ENCODE results near the gene STXBP3. TPM values are rescaled to one million over a fixed set of nuclear protein-coding genes. Genes with fewer than 3 reads are reported as not detected.

STXBP3 gene
- total and polyA plus RNA-seq, 3 donors from 2014 or later: 22.7 to 71.8 (median 59.6) TPM

DNA sequence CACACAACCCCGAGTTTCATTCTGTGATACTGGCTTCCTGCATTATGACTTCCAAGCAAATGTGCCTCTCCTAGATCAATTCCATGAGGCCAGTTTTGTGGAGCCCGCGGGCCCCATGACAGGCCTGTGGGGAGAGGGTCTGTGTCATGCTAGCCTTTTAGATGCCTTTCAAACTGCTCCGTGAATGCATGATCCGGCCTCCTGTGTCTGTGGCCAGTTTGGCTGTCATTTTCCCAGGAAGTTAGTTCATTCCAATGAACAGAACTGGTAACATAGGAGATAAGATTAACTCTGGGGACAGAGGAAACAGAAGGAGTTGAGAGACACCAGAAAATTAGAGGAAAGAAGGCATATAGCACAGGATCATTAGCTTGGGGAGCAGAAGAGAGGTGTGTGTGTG lies 30.5 kb upstream of the STXBP3 start:
- no peaks in the 10 kb centered on the region for H3K4me1 ChIP-seq
- no peaks in the 10 kb centered on the region for H3K27me3 ChIP-seq
- no peaks in the 10 kb centered on the region for H3K36me3 ChIP-seq (ENCODE audit: low read depth, missing control alignments)
- H3K9me3 ChIP-seq: no peaks in the 10 kb centered on the region
- TF ChIP-seq POLR2A (IDR thresholded peaks at IDR 0.05) (no peak), CTCF (IDR thresholded peaks at IDR 0.05) (no peak)
- no peak overlapping the region for H3K27ac ChIP-seq
- DNase-seq: no peak
- WGBS, 2 donors: 70 to 73% methylated on average over 5 of the region's 5 CpGs
- no peak overlapping the region for H3K4me3 ChIP-seq
- intact Hi-C loops (cut with DNase I; ENCODE audit: low total_unique reads): no loop called here

DNA sequence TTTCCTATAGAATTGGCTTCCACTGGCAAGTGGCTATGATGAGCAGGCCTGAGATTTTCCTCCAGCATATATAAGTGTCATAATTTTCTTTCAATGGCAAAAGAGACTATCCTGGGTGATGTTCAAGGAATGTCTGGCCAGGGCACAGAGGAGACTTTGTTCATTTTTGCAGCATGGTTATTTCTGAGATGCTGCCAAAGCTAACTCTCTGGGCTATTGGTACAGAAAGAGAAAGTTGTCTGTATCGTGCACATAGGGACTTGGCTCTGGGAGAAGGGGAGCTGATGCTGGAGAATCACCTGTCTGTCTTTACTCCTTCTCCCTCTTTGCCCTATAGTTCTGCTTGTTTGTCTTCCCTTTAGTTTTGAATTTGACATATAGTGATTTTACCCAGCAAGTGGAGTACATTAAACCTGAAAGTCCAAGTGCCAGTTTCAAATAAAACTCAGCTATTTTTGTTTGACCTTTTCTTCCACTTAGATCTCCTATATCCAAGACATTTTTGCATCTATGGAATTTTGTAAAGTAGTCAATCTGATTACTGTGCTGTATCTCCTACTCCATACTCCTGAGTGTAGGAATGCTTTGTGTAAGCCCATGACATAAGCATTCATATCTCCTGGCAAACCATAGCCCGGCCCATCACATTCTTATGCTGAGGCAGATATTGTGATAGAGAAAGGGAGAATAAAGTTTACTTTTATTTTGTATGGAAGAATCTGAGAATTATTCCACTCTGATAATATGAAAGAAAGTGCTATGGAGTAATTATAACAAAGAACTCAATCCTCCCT lies 29.8 kb upstream of the STXBP3 start:
- no peaks in the 10 kb centered on the region for H3K27me3 ChIP-seq
- H3K4me3 ChIP-seq: no peak overlapping the region
- H3K9me3 ChIP-seq: no peaks in the 10 kb centered on the region
- intact Hi-C loops (cut with DNase I; ENCODE audit: low total_unique reads): no loop called here
- H3K36me3 ChIP-seq (ENCODE audit: low read depth, missing control alignments): no peaks in the 10 kb centered on the region
- no peak for DNase-seq
- H3K27ac ChIP-seq: no peak overlapping the region
- TF ChIP-seq CTCF (IDR thresholded peaks at IDR 0.05): no peak
- TF ChIP-seq POLR2A (IDR thresholded peaks at IDR 0.05): no peak
- no peaks in the 10 kb centered on the region for H3K4me1 ChIP-seq
- WGBS, 2 donors: 48 to 57% methylated on average over 2 of the region's 2 CpGs

GRCh38 chr1:108717774-108718316 lies 28.6 kb upstream of the STXBP3 start:
- no peak for TF ChIP-seq POLR2A (IDR thresholded peaks at IDR 0.05)
- TF ChIP-seq CTCF (IDR thresholded peaks at IDR 0.05): no peak
- Histone ChIP-seq H3K27ac (no peak overlapping the region), H3K36me3 (ENCODE audit: low read depth, missing control alignments) (no peaks in the 10 kb centered on the region), H3K4me1 (peaks cover 4% of the 10 kb centered on the region), H3K27me3 (no peaks in the 10 kb centered on the region), H3K4me3 (no peak overlapping the region), H3K9me3 (no peaks in the 10 kb centered on the region)
- intact Hi-C loops (cut with DNase I; ENCODE audit: low total_unique reads): no loop called here
- DNase-seq: no peak
- 87 to 92% methylated on average over 9 of the region's 9 CpGs for WGBS, 2 donors

DNA sequence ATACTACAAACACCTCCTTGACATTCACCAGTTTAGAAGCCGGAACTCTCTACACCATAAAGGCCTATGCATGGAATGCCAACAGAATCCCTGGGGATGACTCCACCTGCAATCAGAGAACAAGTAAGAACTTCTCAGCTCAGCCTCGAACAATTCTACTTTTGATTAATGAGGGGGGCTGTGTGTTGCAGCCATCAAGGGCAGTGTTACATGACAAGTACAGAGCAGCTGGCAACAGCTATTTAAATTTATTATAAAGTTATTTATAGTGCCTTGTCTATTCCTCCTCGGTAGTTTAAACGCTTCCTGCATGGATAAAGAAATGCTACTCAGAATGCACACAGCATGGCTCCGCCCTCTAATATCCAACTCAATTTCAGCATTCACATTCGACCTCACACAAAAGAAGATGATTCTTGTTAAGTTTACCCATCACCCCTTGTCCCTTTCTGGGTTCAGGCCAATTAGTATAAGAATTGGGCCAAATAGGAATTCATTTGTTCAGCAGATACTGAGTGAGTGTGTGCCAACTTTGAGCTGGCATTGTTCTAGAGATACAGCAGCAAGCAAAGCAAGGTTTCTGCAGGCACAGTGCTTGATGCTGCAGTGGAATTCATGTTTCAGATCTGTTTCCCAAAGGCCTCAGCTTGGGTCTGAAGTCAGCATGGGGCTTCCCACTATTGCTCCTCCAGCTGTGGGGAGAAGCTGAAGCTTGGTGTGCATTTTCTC lies 27.4 kb upstream of the STXBP3 start:
- Histone ChIP-seq H3K27me3 (no peaks in the 10 kb centered on the region), H3K36me3 (ENCODE audit: low read depth, missing control alignments) (no peaks in the 10 kb centered on the region), H3K4me1 (peaks cover 4% of the 10 kb centered on the region), H3K4me3 (no peak overlapping the region), H3K27ac (no peak overlapping the region), H3K9me3 (no peaks in the 10 kb centered on the region)
- no peak for DNase-seq
- TF ChIP-seq CTCF (IDR thresholded peaks at IDR 0.05) (no peak), POLR2A (IDR thresholded peaks at IDR 0.05) (no peak)
- intact Hi-C loops (cut with DNase I; ENCODE audit: low total_unique reads): no loop called here
- 77 to 80% methylated on average over 6 of the region's 6 CpGs for WGBS, 2 donors
